ENCODE measurements around the gene MRPL51. TPM values are rescaled to one million over a fixed set of nuclear protein-coding genes. Genes with fewer than 3 reads are reported as not detected.

Gene MRPL51
- total and polyA plus RNA-seq, 9 of the 15 experiments (the other 6 are each of a cell fraction or from before 2014, with no cell fraction given) = 127 to 727 (median 208) TPM

- peak; percentile 68; the same call in 1 of the 2 replicates for TF ChIP-seq MTA3 (IDR thresholded peaks at IDR 0.05; ENCODE audit: borderline replicate concordance)
- peak; percentile 15 for TF ChIP-seq SUPT5H (IDR thresholded peaks at IDR 0.05)
- peak; percentile 76 for TF ChIP-seq ATF3 (IDR thresholded peaks at IDR 0.05)
- no peak for TF ChIP-seq ATF3 (CRISPR knock-in tag; conservative IDR thresholded peaks at IDR 0.05)
- TF ChIP-seq ZNF586 (CRISPR knock-in tag; conservative IDR thresholded peaks at IDR 0.05) = no peak
- TF ChIP-seq ESRRA (IDR thresholded peaks at IDR 0.05; ENCODE audit: borderline replicate concordance, low read depth) = 0 out of 2 replicates have a peak, but pooled peaks have one; percentile 18
- peak in 1 of 2 experiments; percentile 82; a peak in 1 of 4 replicates for TF ChIP-seq HDAC1 (IDR thresholded peaks at IDR 0.05)
- TF ChIP-seq ZHX1 (conservative IDR thresholded peaks at IDR 0.05; ENCODE audit: low read length) = no peak
- peak; percentile 4; the same call in 1 of the 2 replicates for TF ChIP-seq REST (IDR thresholded peaks at IDR 0.05; ENCODE audit: borderline replicate concordance)
- no peak for TF ChIP-seq REST (CRISPR knock-in tag; IDR thresholded peaks at IDR 0.05; ENCODE audit: low read depth)
- no peak for TF ChIP-seq GABPB1 (CRISPR knock-in tag; IDR thresholded peaks at IDR 0.05)
- TF ChIP-seq KLF16 (IDR thresholded peaks at IDR 0.05) = no peak
- TF ChIP-seq PKNOX1 (IDR thresholded peaks at IDR 0.05) = peak; percentile 53
- peak; percentile 69 for TF ChIP-seq MAFF (IDR thresholded peaks at IDR 0.05; ENCODE audit: low read length)
- TF ChIP-seq ZNF75A (CRISPR knock-in tag; IDR thresholded peaks at IDR 0.05) = no peak
- TF ChIP-seq GATAD2B (IDR thresholded peaks at IDR 0.05; ENCODE audit: borderline replicate concordance) = no peak
These were observed 39.2 kb upstream of the MRPL51 start (continued) for GRCh38 chr12:6532051-6532926.
